Fibroblast of pulmonary artery (primary cell): ENCODE measurements around the gene OXCT1.
"Not testable (repeated sequence)": the region's sequence is repeated elsewhere in the genome, so short reads cannot be mapped to it uniquely, and the experiment has no call there.

Source experiments
- DNase-seq: peaks from one replicate; pipeline ENCODE4 v3.0.0-alpha.2; 2010; ENCODE audit warnings: low read depth
- H3K4me3 ChIP-seq: replicated peaks from 2 replicates; pipeline ENCODE4 v1.5.1; 2011; ENCODE audit warnings: low read depth, mild to moderate bottlenecking, control low read depth, low read length, moderate library complexity
- CTCF ChIP-seq: IDR thresholded peaks from 2 replicates; pipeline ENCODE4 v1.5.1; 2011; ENCODE audit warnings: mild to moderate bottlenecking, control low read depth, low read length, inconsistent platforms; ENCODE audit errors: missing control alignments

Gene OXCT1

GRCh38 chr5:41716382-41716781, 153.8 kb downstream of the OXCT1 start:
- no peak overlapping the region for H3K4me3 ChIP-seq
- TF ChIP-seq CTCF, result no peak
- DNase-seq, result no peak

GRCh38 chr5:41714446-41714845, 155.8 kb downstream of the OXCT1 start:
- DNase-seq, H3K4me3 ChIP-seq: not testable (repeated sequence)

- TF ChIP-seq CTCF, result no peak
- no peak overlapping the region for H3K4me3 ChIP-seq
- no peak for DNase-seq
These were observed 161.7 kb downstream of the OXCT1 start for GRCh38 chr5:41708604-41708940.

GRCh38 chr5:41707853-41708603, 162.2 kb downstream of the OXCT1 start:
- DNase-seq, result peak; percentile 82

GRCh38 chr5:41695920-41696582, 174.2 kb downstream of the OXCT1 start:
- no peak overlapping the region for H3K4me3 ChIP-seq
- peak; percentile 30 for TF ChIP-seq CTCF
- no peak for DNase-seq

More at GRCh38 chr5:41707853-41708603, 162.2 kb downstream of the OXCT1 start:
- TF ChIP-seq CTCF, result peak; percentile 74
- H3K4me3 ChIP-seq, result no peak overlapping the region

- no peak for DNase-seq
- H3K4me3 ChIP-seq, result no peak overlapping the region
- TF ChIP-seq CTCF, result no peak
These were observed 183.5 kb downstream of the OXCT1 start for GRCh38 chr5:41686767-41687166.

GRCh38 chr5:41686191-41686590, 184.0 kb downstream of the OXCT1 start:
- no peak for DNase-seq
- no peak overlapping the region for H3K4me3 ChIP-seq
- no peak for TF ChIP-seq CTCF
